GM21526 (cell line): Measurements from ENCODE around the gene SEMA4C.
"Not testable (repeated sequence)": the region's sequence is repeated elsewhere in the genome, so short reads cannot be mapped to it uniquely, and the experiment has no call there.

Experiments
- ATAC-seq: cut with Tn5 transposase; IDR thresholded peaks from one replicate; pipeline ENCODE4 v1.9.1; 2021; ENCODE audit warnings: moderate library complexity; ENCODE audit not compliant: unreplicated experiment, low FRiP score

SEMA4C gene

DNA sequence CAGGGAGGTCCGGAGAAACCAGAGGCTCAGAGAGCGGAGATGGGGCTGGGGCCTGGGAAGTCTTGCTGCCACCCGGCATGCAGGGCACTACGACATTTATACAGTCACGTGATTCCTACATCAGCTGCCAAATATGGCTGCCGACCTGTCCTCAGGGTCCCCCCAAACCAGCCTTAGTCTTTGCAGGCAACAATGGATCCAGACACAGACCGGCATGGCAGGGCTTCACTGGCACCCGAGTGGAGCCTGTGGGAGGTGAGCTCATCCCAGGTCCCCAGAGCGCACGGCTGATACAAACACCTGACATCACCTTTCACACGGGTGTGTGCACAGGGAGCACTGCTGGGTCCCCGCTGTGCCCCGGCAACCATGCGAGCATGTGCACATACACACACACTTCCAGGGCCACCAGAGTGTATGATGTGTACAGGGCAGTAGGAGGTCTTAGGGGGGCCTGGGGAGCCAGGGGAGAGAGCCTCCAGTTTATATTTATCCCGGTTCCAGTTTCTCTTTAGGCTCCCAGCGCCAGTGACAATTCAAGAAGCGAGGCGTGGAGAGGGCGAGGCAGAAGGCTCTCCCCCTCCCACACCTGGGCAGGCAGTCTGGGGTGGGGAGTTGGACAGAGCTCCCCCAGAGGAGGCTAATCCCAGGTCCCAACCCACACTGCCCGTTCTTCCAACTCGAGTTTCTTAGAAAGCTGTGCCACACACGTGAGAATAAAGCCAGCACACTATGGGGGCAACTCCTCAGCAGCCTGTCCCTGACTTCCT lies 2.7 kb downstream of the SEMA4C start:
- no peak for ATAC-seq

DNA sequence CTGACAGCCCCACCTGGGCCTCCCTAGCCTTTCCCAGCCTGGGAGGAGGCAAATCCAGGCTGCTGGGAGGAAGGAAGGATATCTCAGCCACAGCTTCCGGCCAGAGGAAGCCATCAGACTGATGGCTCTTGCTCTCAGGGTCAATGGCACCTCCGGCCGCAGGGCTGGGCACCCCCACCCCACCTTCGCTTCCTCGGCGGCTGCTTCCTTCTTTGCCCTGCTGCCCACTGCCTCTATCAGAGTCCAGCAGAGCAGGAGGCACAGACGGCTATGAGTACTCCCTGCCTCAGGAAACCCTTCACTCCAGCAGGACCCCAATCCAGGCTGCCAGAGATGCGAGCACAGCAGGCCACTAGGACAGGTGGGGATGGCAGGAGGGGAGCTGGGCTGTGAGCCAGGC lies 3.3 kb downstream of the SEMA4C start:
- ATAC-seq = no peak

DNA sequence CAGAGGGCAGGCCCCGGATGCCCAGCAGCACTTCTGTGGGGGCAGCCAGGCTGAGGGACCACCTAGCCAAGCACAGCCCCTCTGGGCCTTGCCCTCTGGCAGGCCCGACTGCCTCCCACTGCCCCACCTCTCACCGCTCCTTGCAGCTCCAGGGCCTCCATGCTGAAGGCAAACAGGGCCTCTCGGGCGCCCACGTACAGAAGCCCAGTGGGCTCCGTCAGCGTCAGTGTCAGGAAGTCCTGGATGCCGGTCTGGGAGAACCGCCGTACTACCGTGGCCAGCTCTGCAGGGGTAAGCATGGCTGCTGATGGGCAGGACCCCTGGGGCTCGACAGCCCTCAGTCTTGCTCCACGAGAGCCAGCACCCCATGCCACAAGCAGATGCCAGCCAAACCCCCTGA lies 3.7 kb downstream of the SEMA4C start:
- ATAC-seq = no peak

DNA sequence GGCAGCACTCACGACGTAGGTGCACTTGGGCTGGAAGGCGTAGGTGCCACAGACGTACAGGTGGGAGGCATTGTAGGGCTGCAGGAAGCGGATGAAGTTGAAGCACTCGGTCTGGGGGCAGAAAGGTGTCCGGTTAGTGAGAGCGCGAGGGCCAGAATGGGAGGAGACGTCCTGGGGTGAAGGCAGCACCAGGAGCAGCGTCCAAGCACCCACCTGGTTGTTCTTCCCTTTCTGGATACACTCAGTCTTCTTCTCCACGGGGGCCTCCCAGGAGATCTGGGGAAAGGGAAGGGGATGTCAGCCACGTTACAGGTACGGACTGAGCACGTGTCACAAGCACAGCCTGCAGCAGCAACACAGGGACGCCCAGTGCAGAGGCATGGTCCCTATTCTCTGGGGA lies 4.2 kb downstream of the SEMA4C start:
- ATAC-seq = no peak

DNA sequence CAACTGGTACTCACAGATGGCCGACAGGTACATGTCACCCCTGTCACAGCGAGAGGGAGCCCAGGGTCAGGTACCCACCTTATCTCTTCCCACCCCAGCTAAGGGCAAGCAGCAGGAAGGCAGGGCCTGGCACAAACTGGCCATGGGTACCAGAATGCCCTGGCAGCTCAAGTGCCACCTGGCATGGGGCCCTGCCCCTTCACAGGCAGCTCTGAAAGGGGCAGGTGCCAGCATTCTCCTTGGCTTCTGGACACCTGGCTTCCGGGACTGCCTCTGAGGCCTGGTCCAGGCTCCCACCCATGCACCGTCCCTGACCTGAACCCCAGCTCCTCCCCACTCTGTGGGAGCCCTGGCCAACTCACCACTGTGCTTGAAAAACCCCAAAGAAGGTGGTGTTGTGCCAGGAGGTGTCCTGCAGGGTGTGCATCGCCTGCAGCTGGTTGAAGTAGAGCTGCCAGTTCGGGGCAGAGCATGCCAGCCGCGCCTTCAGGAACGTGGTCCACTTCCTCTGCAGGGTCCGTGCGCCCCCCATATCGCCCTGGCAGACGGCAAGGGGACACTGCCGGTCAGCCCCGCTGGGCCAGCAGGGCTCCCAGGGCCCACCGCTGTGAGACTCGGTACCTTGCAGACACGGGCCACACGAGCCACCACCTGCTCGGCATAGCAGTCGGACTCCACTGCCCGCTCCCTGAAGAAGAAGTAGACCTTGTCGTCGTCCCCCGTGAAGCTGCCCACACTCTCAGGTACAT lies 5.4 kb downstream of the SEMA4C start:
- ATAC-seq = no peak

DNA sequence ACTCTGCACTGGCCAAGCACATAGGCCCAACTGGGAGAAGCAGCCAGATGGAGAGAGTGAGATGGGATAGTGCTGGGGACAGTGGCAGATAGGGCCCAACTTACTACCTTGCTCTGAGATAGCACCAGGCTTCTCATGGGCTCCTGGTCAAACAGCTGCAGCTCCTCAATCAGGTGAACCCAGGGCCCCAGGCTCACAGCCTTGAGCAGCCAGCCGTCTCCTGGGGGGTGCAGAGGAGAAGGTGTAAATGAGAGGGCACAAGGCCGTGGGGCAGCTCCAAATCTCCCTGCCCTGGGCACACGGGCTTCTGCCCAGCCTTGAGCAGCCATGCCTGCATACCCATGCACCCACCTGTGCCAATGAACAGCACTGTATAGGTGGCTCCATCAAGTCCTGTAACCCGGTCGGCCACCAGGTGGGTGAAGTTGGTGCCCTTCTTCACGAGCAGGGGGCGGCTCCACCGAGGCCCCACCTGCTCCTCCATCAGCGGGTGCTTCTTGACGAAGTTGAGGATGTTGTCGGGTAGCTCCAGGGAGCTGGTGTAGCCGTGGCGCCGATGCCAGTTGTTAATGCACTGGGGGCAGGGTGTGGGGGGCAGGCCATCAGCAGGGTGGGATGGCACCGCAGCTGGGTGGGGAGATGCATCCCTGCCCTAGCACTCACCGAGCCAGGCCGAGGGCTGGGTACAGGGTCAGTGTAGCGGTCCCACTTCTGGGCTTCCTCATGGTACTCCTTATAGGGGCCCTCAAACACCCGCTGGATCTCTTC lies 6.1 kb downstream of the SEMA4C start:
- no peak for ATAC-seq

DNA sequence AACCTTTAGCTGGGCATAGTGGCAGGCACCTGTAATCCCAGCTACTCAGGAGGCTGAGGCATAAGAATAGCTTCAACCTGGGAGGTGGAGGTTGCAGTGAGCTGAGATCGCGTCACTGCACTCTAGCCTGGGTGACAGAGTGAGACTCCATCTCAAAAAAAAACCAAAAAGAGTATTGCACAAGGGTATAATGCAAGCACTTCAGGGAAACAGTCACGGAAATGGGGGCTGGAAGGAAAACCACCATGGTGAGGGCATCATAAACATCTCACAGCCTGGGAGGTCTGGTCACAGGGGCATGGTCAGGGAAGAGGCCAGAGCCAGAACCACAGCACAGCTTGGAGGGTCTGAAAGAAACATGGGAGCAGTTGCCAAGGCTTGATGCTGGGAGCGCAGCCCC lies 6.8 kb downstream of the SEMA4C start:
- not testable (repeated sequence) for ATAC-seq

DNA sequence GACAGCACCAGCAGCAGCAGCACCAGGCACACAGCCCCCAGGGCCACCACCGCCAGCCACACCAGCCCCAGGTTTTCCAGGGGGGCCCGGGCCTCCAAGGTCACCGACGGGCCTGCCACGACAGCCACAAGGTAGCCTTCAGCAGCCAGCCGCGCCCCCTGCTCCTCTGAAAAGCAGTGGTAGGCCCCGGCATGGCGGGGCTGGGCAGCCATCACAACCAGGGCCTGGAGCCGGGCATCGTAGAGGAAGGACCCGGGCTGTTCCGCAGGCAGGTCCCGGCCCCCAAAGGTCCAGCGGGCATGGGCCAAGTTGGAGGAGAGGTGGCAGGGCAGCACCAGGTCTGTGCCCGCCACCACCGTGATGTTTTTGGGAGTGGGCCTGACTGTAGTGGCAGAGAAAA lies 8.8 kb downstream of the SEMA4C start:
- no peak for ATAC-seq

DNA sequence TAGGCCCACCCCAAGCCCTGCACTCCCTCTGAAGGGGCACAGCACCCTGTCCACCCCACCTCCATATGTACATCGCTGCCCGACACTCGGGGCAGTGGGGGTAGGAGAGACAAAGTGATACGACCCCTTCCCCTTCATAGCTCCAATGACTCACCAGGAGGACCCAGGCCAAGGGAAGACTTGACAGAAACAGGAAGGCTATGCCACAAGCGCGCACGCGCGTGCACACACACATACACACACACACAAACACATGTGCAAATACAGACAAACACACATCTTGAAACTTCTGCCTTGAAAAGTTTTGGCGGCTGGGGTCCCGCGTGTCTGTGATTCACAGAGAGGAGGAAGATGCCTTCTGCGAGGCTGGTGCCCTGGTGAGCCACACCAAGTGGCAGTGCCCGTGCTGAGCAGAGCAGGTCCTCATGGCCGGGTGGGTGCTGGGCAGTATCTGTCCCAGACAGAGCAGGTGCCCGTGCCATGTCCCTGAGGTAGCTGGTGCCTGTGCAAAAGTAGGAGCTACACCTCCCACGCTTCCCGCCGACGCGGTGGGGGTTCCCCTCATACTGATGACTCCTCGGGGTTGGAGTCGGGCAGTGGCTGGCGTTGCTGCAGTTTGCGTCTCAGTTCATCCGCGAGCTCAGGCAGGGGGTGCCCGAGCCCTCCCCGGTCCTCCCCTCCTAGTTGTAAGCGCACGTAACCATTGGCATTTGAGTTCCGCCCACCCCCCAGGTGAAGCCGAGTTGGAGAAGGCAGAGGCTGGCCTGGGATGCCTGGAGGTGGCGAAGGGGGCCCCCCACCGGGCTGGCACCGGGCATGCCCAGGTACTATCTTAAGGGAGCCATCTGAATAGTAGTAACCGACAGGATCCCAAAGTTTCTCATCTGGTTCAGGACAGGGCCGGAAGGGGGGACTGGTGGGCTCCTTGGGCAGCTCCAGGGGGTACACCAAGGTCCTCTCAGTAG lies 9.5 kb downstream of the SEMA4C start:
- no peak for ATAC-seq

DNA sequence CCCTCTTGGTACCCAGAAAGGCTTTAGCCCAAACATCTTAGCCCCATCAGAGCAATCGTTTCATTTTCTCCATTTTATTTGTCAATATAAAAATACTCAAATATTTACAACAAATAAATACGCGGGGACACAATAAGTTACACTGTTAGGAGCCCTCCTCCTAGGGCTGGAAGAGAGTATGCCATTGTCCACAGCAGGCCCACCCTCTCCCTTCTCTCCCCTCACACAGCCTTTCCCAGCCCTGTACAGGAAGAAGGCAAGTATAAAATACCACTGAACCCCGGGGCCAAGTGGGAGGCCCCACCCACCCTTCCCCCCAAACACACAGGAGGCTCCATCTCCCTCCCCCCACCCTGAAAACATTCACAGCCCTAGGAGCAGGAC lies 10.2 kb downstream of the SEMA4C start:
- ATAC-seq = no peak

DNA sequence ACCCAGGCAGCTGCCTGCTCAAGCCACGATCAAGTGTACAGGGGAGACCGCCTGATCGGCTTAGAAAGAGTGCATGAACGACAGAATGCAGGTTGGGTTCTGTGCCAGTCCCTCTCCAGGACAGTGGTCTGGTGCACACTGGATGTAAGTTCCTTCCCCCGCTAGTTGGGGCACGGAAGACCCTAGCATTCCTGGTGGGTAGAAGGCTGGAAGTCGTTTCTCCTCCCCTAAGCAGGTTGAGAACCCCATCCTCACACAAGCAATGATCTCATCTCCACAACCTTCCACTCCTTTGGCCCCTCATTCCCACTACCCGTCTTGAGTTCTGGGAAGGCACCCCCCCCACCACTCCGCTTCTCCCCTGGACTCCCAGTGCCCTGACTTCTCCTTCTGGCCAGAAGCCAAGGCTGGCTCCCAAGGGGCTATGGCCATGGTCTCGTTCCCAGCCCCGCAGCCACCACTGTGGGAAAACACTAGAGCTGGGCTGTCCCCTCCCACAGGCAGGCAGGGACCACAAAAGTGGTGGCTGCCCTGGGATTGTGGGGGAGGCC lies 10.7 kb downstream of the SEMA4C start:
- ATAC-seq = no peak

DNA sequence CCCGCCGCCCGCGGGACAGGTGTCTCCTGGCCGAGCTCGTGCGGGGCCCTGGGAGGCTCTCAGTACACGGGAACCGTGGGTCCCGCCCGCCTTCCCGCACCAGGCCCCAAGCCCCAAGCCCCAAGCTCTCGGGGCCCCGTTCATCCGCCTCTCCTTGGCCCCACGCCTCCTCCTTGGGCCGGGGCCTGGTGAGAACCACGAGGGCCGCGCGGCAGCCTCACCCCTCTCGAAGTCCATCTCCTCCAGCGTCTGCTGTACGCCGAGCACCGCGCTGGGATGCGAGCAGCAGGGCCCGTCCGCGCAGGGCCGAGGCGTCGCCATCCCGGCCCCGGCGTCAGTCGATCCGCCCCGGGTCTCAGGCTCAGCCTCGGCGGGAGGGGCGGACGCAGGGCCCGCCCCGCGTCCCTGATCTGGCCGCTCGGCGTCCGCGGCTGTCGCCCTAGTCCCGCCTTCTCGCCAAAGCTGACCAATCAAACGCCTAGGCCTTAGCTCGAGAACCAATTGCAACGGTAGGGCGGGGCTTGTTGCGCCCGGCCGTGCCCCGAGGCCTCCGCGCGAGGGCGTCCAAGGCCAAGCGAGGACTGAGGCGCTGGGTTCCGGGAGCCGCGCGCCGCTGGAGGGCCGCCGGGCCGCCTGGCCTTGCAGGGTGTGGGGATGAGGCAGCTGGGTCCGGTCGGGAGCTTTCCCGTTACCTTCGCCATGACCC lies 12.1 kb downstream of the SEMA4C start, which contains the start of gene ANKRD39:
Gene ANKRD39, minus strand, starts transcription at position 350 of the 706 bp plus-strand sequence. Its CDS starts 29 bp downstream, at position 321.
- peak; percentile 91 for ATAC-seq

DNA sequence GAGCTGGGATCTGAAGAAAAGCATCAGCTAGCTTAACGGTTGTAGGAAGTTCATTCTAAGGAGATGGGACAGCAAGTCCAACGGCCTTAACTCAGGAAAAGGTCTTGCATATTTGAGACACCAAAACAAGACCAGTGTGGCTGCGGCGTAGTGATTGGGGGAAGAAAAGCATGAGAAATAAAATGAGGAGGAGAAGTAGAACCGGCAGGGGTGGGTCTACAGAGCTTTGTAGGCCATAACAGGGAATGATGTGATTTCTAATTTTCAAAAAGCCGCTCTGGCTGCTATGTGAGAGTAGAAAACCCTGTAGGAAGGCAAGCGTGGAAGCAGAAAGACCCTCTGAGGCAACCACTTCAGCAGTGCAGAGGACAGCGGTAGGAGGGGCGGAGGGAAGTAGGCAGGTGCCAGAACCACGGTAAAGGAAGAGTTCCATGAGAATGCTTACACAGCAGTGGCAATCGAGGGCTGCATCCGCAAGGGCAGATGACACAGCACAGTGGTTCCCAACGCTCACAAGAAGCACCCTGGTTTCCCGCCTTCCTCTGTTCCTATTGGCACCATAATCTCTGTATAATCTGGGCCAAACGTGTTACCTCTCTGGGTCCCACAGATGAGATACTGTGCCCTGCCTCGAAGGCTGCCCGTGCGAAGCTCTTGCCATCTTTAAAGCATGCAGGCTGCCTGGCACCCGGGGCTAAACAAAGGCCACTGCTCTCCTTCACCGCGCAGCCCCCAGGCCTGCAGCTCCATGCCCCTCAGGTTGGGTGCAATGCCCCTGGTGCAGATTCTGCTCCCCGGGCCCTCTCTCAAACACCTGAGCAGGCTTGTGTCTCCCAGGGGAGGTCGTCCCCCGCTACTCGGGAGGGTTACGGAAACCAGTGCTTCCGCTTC lies 12.9 kb downstream of the SEMA4C start:
- ATAC-seq = no peak

DNA sequence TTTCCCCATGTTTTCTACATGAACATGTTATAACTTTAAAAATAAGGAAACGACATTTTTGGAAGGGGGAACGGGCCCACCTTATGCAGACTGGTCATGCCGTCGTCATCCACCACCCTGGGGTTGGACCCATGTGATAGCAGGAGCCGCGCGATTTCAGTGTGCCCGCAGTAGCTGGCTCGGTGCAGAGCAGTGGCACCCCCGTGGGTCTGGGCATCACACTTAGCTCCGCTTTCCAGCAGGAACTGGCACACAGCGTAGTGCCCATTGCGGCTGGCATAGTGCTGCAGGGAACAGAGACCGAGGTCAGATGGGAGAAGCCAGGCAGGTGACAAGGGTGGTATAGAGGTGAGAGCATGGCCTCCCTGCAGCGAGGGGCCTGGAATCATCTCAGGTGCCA lies 16.6 kb downstream of the SEMA4C start:
- ATAC-seq = no peak

DNA sequence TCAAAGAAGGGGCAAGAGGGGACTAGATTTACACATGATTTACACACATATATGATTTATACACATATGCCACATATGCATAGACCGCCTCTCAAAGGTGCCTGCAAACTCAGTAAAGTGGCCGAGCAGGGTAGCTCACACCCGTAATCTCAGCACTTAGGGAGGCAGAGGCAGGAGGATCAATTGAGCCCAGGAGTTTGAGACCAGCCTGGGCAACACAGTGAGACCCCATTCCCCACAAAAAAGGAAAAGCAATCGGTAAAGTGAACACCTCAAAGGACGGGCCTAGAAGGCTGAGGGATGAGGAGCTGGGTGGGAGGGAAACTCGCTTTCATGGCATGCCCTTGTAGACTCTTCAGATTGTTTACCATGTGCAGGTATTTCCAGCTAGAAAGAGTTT lies 17.2 kb downstream of the SEMA4C start:
- ATAC-seq = no peak

DNA sequence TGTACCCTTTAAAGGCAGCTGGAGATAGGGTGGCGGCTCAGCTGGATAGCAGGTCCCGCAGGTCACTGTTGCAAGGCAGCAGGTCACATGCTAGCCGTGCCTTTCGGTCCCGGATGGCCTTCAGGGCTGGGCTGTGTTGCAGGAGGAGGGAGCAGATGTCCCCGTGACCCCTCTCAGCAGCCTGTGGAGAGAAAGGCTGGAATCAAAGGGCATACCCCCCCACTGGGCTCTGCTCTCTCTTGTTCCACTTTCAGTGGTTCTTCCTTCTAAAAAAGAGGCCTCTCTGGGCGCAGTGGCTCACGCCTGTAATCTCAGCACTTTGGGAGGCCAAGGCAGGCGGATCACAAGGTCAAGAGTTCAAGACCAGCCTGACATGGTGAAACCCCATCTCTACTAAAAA lies 21.6 kb downstream of the SEMA4C start:
- ATAC-seq = no peak

DNA sequence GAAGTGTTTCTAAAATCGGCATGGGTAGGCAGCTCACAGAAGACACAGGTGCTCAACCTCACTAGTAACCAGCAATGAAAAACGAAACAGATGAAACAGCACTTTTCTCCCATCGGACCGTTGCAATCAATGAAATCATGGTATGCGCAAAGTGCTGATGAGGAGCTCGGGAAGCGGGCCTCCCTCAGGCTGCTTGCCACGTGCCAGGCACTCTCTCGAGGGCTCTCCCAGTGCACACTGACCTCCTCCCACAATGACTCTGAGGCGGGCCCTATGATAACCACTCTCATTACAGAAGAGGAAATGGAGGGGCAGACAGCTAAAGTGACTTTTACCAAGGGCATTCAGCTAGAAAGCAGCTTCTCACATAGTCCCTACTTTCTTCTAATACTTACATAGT lies 22.3 kb downstream of the SEMA4C start:
- no peak for ATAC-seq

DNA sequence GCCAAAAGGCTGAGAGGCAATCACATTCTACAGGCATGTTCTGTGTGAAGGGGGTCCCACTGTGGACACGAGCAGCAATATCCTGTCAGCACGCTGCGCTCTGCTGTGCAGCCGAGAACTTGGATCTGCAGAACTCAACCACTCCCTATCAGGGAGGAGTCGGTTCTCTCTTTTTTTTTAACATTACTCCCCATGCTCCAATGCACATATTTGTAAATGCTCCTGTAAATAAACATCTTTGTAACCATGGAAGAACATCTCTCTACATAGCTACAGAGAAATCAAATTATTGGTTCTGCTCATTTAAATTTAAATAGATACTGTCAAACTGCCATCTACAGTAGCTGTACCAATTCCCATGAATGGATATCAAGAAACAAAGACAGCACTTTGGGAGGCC lies 23.1 kb downstream of the SEMA4C start:
- no peak for ATAC-seq
